ENCODE data around the gene UHRF1. TPM values are rescaled to one million over a fixed set of nuclear protein-coding genes. Genes with fewer than 3 reads are reported as not detected.

The UHRF1 gene
- total RNA-seq, 1 donor from 2014 or later, result 10.4 TPM

GRCh38 chr19:4980838-4981680 is 71.8 kb downstream of the UHRF1 start:
- no peak overlapping the region for H3K4me3 Mint-ChIP-seq (ENCODE audit: unreplicated experiment)
- TF ChIP-seq, protein P1, sequence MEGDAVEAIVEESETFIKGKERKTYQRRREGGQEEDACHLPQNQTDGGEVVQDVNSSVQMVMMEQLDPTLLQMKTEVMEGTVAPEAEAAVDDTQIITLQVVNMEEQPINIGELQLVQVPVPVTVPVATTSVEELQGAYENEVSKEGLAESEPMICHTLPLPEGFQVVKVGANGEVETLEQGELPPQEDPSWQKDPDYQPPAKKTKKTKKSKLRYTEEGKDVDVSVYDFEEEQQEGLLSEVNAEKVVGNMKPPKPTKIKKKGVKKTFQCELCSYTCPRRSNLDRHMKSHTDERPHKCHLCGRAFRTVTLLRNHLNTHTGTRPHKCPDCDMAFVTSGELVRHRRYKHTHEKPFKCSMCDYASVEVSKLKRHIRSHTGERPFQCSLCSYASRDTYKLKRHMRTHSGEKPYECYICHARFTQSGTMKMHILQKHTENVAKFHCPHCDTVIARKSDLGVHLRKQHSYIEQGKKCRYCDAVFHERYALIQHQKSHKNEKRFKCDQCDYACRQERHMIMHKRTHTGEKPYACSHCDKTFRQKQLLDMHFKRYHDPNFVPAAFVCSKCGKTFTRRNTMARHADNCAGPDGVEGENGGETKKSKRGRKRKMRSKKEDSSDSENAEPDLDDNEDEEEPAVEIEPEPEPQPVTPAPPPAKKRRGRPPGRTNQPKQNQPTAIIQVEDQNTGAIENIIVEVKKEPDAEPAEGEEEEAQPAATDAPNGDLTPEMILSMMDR (IDR thresholded peaks at IDR 0.05; ENCODE audit: partially characterized antibody, unreplicated experiment), result no peak
- no peaks in the 10 kb centered on the region for H3K36me3 Mint-ChIP-seq (ENCODE audit: unreplicated experiment)
- H3K27ac Mint-ChIP-seq (ENCODE audit: unreplicated experiment), result no peak overlapping the region
- H3K9me3 Mint-ChIP-seq (ENCODE audit: unreplicated experiment), result peaks cover 11% of the 10 kb centered on the region
- H3K4me1 Mint-ChIP-seq (ENCODE audit: low read depth, unreplicated experiment), result peaks cover 47% of the 10 kb centered on the region
- peaks cover 8% of the 10 kb centered on the region for H3K27me3 Mint-ChIP-seq (ENCODE audit: unreplicated experiment)
- DNase-seq, result no peak

DNA sequence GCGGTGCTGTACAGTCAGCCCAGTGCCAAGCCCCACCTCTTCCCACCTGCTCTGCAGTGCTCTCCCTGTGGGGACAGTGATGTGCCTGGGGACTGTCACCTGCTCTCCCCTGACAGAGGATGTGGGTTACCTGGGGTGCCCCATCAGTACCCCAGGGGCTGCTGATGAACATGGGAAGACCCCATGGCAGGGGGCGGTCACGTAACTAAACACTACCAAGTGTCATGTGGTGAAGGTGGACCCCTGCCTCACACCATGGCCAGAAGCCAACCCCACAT is 72.3 kb downstream of the UHRF1 start:
- DNase-seq, result no peak
- TF ChIP-seq, protein P1 (IDR thresholded peaks at IDR 0.05; ENCODE audit: partially characterized antibody, unreplicated experiment), result no peak
- Mint-ChIP-seq H3K27me3 (ENCODE audit: unreplicated experiment) (peaks cover 8% of the 10 kb centered on the region), H3K27ac (ENCODE audit: unreplicated experiment) (no peak overlapping the region), H3K9me3 (ENCODE audit: unreplicated experiment) (peaks cover 11% of the 10 kb centered on the region), H3K36me3 (ENCODE audit: unreplicated experiment) (no peaks in the 10 kb centered on the region), H3K4me3 (ENCODE audit: unreplicated experiment) (no peak overlapping the region), H3K4me1 (ENCODE audit: low read depth, unreplicated experiment) (peaks cover 48% of the 10 kb centered on the region)

DNA sequence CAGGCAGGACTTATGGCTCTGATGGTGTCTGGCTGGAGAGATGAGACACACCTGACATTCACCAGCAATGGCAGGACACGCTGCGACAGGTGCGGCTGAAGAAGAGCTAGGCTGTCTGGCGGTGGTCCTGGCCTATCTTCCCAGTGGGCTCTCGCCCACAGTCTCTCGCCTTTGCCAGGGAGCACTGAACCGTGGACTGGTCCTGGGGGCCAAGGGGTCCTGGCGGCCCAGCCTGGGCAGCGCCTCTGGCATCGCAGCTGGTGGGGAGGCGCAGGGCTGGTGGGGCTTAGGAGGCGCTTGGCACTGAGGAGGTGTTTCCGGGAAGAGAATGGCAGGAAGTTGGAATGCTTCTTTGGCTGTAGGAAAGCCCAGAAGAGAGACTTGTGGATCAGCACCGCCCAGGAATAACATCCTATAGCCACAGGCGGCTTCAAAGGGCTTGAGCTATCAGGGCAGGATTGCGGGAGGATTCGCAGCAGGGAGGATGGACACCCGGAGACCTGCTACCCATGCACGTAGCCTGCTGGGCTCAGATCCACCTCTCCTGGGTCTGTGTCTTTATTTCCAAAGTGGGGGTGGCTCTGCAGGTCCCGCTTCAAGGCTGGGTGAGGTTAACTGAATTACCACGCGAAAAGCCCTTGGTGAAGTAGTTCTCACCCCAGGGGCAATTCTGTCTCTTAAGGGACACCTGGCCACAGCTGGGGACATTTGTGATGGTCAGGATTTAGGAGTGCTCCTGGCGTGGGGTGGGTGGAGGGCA is 74.2 kb downstream of the UHRF1 start:
- H3K4me1 Mint-ChIP-seq (ENCODE audit: low read depth, unreplicated experiment), result peaks cover 48% of the 10 kb centered on the region
- H3K27ac Mint-ChIP-seq (ENCODE audit: unreplicated experiment), result peak overlapping the region; percentile 28
- H3K9me3 Mint-ChIP-seq (ENCODE audit: unreplicated experiment), result peaks cover 9% of the 10 kb centered on the region
- TF ChIP-seq, protein P1 (IDR thresholded peaks at IDR 0.05; ENCODE audit: partially characterized antibody, unreplicated experiment), result no peak
- no peaks in the 10 kb centered on the region for H3K36me3 Mint-ChIP-seq (ENCODE audit: unreplicated experiment)
- DNase-seq, result no peak
- peaks cover 10% of the 10 kb centered on the region for H3K27me3 Mint-ChIP-seq (ENCODE audit: unreplicated experiment)
- H3K4me3 Mint-ChIP-seq (ENCODE audit: unreplicated experiment), result no peak overlapping the region

DNA sequence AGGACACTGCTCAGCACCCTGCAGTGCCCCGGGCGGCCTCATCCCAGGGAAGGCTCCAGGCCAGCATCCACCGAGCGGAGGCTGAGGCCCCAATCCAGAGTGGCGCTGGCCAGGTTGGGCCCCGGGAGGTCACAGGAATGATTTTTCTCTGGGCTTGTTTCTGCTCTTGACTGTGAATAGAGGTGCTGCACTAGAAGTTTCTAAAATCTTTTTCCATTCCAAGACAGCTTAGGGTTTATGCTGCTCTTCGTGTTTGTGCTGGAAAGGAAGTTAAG is 74.7 kb downstream of the UHRF1 start:
- Mint-ChIP-seq H3K27me3 (ENCODE audit: unreplicated experiment) (peaks cover 12% of the 10 kb centered on the region), H3K4me3 (ENCODE audit: unreplicated experiment) (peak overlapping the region; percentile 17), H3K9me3 (ENCODE audit: unreplicated experiment) (peaks cover 9% of the 10 kb centered on the region), H3K36me3 (ENCODE audit: unreplicated experiment) (no peaks in the 10 kb centered on the region), H3K27ac (ENCODE audit: unreplicated experiment) (peak overlapping the region; percentile 57), H3K4me1 (ENCODE audit: low read depth, unreplicated experiment) (peaks cover 51% of the 10 kb centered on the region)
- TF ChIP-seq, protein P1 (IDR thresholded peaks at IDR 0.05; ENCODE audit: partially characterized antibody, unreplicated experiment), result no peak
- no peak for DNase-seq

GRCh38 chr19:4984438-4984990 is 75.2 kb downstream of the UHRF1 start:
- Mint-ChIP-seq H3K9me3 (ENCODE audit: unreplicated experiment) (peaks cover 9% of the 10 kb centered on the region), H3K36me3 (ENCODE audit: unreplicated experiment) (no peaks in the 10 kb centered on the region), H3K27ac (ENCODE audit: unreplicated experiment) (peak overlapping the region; percentile 57), H3K27me3 (ENCODE audit: unreplicated experiment) (peaks cover 12% of the 10 kb centered on the region), H3K4me1 (ENCODE audit: low read depth, unreplicated experiment) (peaks cover 51% of the 10 kb centered on the region), H3K4me3 (ENCODE audit: unreplicated experiment) (peak overlapping the region; percentile 17)
- DNase-seq, result no peak
- TF ChIP-seq, protein P1 (IDR thresholded peaks at IDR 0.05; ENCODE audit: partially characterized antibody, unreplicated experiment), result no peak
